ENCODE data around the gene LRRK1.

DNA sequence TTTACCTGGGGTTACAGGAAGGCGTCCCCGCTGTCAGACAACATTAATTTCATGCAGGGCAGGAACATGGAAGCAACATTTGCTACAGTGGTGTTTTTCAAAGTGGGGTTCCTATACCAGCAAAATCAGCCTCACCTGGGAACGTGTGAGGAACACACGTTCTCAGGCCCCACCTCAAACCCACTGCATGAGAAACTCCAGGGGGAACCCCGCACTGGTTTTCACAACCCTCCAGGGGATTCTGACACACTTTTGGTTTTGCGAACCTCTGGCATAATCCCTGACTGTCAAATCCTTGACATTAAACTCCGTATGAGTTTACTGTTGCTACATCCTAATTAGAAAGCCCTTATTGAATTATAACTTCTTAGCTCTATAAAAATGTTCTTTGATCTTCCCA lies 127.7 kb downstream of the LRRK1 start:
- TF ChIP-seq POLR2A (IDR thresholded peaks at IDR 0.05; ENCODE audit: low read depth, low read length) (no peak), POLR2AphosphoS5 (IDR thresholded peaks at IDR 0.05; ENCODE audit: low read depth, low read length) (no peak), TAF1 (IDR thresholded peaks at IDR 0.05; ENCODE audit: borderline replicate concordance, low read depth, low read length) (no peak)
